GM21576 (cell line): ENCODE measurements around the gene TGFB1I1.
"Not testable (repeated sequence)": the region's sequence is repeated elsewhere in the genome, so short reads cannot be mapped to it uniquely, and the experiment has no call there.

Source experiments
- ATAC-seq: cut with Tn5 transposase; IDR thresholded peaks from one replicate; pipeline ENCODE4 v1.9.1; 2021; ENCODE audit warnings: mild to moderate bottlenecking, moderate library complexity; ENCODE audit not compliant: unreplicated experiment

TGFB1I1 gene

GRCh38 chr16:31508706-31509195 is 36.8 kb downstream of the TGFB1I1 start:
- ATAC-seq, result no peak

DNA sequence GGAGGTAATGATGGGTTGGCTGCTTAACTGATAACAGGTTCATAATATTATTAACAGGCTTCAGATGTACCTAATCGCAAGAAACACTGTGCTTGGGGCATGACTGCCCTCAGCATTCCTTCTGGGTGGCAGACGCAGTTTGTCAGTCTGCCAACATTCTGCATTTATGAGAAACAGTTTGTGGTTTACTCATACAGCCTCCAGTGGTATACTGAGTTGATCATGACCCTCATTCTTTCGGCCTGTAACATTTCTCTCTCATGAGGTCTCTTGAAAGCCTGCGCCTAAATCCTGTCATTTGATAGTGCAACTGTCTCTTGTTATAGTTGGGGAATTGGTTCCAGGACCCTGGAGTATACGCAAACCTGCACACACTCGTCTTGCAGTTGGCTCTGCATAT is 41.2 kb downstream of the TGFB1I1 start:
- no peak for ATAC-seq

GRCh38 chr16:31513884-31514283 is 41.9 kb downstream of the TGFB1I1 start:
- ATAC-seq, result no peak

GRCh38 chr16:31517800-31518402 is 45.9 kb downstream of the TGFB1I1 start:
- no peak for ATAC-seq

- no peak for ATAC-seq
These were observed 47.9 kb downstream of the TGFB1I1 start for GRCh38 chr16:31519759-31520431.

GRCh38 chr16:31521368-31521767 is 49.4 kb downstream of the TGFB1I1 start:
- ATAC-seq, result no peak

DNA sequence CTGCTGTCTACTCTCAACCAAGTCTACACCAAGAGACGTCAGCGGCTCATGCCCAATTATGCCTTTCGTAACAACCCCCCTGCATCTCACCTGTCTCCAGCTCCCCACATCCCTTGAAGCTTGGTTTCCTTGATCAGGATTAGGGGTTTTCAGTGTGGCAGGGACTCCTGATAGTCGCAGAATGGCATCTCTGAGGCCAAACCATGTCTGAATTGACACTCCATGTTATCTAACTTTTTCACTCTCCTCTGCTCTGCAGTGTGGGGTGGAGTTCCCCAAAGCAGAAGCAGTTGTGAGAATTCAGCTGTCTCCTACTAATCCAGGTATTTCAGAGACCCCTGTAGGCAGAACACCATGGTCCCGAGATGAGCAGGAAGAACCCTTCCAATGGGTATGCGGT is 50.1 kb downstream of the TGFB1I1 start:
- ATAC-seq, result no peak

DNA sequence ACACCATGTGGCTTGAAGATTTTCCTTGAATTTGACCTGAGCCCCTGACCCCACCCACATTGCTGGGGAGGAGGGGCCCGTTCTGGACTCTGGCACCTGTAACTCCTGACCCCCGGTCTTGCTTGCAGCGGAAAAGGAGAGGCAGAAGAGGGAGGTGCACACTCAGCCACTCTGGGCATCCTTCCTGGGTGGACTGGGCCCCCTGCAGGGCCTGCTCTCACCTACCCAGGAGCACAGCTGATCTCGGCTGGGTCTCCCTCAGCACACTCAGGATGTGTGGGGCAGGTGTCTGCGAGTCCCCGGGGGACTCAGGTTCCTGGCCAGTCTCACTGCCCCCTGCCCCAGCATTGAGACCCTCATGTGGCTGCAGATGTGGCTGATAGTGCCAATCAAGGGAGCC is 51.8 kb downstream of the TGFB1I1 start:
- not testable (repeated sequence) for ATAC-seq

DNA sequence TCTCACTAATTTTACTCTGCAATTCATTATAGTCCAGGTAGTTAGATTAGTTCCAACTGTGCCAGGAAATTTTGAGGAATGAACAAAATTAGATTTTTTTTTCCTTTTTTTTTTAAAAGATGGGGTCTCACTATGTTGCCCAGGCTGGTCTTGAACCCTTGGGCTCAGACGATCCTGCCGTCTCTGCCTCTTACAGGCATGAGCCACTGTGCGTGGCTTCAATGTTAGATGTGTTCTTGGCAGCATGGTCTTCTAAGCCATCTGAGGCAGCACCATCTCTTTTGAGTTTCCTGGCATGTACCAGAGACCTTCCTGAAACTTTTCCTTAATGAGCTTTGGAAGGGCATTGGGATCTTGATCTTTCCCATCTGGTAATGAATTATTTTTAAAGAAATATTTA is 53.2 kb downstream of the TGFB1I1 start:
- no peak for ATAC-seq
